HG02938 (cell line): Measurements from ENCODE around the gene SLC46A3.
"Not testable (repeated sequence)": the region's sequence is repeated elsewhere in the genome, so short reads cannot be mapped to it uniquely, and the experiment has no call there.

Source experiments
- ATAC-seq: cut with Tn5 transposase; IDR thresholded peaks from one replicate; pipeline ENCODE4 v1.9.1; 2021; ENCODE audit warnings: mild to moderate bottlenecking, moderate library complexity; ENCODE audit not compliant: unreplicated experiment

Gene SLC46A3, protein sequence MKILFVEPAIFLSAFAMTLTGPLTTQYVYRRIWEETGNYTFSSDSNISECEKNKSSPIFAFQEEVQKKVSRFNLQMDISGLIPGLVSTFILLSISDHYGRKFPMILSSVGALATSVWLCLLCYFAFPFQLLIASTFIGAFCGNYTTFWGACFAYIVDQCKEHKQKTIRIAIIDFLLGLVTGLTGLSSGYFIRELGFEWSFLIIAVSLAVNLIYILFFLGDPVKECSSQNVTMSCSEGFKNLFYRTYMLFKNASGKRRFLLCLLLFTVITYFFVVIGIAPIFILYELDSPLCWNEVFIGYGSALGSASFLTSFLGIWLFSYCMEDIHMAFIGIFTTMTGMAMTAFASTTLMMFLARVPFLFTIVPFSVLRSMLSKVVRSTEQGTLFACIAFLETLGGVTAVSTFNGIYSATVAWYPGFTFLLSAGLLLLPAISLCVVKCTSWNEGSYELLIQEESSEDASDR

GRCh38 chr13:28718543-28719226 is at the start of gene SLC46A3:
Gene SLC46A3, minus strand, starts transcription at chr13:28718970. Its CDS starts 972 bp downstream, at chr13:28717998.
- ATAC-seq, result peak; percentile 95

DNA sequence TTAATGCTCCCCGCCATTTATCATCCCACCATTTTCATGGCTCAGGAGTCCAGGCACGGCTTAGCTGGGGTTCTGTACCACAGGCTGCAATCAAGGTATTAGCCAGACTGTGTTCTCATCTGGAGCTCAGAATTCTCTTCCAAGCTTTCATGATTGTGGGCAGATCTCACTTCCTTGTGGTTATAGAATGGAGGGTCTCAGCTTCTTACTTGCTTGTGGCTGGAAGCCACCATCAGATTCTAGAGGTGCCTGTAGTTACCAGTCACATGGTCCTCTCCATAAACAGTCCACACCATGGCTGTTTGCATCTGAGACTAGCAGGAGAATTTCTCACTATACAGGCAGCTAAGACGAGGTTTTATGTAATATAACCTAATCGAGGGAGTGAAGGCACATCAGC is 45.1 kb upstream of the SLC46A3 start:
- no peak for ATAC-seq

GRCh38 chr13:28761586-28761985 is 42.8 kb upstream of the SLC46A3 start:
- no peak for ATAC-seq

GRCh38 chr13:28755546-28755870 is 36.7 kb upstream of the SLC46A3 start:
- ATAC-seq, result no peak

DNA sequence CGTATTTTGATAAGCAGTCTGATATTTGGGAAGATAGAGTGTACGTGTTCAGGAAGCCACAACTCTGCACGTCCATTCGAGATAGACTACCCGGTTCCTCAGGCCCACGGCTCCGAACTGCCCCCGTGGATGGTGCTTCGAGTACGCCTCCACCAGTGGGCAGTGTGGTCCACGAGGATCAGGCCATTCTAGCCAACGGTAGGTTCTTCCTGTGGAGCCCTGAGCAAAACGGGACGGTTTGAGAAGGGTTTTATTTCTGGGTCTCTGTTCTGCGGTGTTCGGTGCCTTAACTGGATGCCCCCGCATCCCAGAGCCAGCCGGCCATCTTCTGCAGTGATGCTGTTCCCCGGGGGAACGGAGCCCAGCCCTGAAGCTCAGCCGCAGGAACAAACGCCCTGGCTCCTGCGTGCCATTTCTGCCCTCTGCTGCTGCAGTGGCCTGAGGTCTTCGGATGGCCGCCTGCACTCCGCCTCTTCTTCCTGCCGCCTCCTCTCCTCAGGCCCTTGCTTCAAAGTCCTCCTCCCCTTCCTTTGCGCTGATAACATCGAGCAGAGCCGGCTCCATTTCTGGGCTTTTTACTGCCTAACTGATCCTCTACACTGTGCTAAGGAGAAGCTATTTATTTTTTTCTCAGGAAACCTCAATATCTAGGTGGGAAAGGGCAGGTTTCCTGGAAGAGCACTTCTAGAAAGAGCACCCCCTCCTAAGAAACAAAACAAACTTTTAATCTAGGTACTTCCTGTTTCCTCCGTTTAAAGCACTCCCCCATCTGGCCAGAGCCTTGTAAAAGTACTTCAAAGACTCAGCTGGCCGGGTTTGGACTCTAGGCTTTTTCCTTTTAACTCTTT is 36.2 kb upstream of the SLC46A3 start:
- no peak for ATAC-seq

GRCh38 chr13:28753946-28754345 is 35.2 kb upstream of the SLC46A3 start:
- ATAC-seq, result no peak

GRCh38 chr13:28753208-28753892 is 34.6 kb upstream of the SLC46A3 start:
- no peak for ATAC-seq

- ATAC-seq, result no peak
Observed at GRCh38 chr13:28751175-28751960, 32.6 kb upstream of the SLC46A3 start.

- no peak for ATAC-seq
Observed at GRCh38 chr13:28750187-28751045, 31.6 kb upstream of the SLC46A3 start.

DNA sequence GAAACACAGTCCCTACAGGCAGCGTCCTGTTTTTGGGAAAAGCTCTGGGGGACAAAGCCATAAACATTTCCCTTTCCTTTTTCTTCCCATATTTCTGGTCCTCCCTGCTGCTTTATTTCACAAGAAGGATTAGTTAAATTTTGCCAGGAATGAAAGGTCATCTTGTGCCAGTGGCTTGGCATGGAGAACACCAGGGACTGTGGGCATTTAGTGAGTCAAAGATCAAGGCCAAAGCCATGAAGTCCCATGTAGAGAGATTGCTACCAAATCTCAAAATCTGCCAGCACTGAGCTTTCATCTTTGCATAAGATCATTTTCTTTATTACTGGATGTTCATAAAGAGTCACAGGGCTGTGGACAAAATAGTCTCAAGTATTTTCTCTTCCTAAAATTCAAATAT is 29.1 kb upstream of the SLC46A3 start:
- no peak for ATAC-seq

DNA sequence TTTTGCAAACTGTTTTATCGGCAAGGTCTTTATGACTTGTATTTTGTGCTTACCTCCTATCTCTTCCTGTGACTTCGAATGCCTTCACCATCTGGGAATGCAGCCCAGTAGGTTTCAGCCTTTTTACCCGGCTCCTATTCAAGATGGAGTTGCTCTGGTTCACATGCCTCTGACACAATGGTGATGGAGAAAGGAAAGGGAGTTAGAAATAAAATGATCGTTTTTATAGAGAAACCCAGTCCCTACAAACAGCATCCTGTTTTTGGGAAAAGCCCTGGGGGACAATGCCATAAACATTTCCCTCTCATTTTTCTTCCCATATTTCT is 27.5 kb upstream of the SLC46A3 start:
- ATAC-seq, result no peak

GRCh38 chr13:28744656-28745055 is 25.9 kb upstream of the SLC46A3 start:
- ATAC-seq, result no peak

- no peak for ATAC-seq
Observed at GRCh38 chr13:28744091-28744536, 25.3 kb upstream of the SLC46A3 start.

GRCh38 chr13:28743499-28744083 is 24.8 kb upstream of the SLC46A3 start:
- no peak for ATAC-seq

- ATAC-seq, result no peak
Observed at GRCh38 chr13:28743020-28743419, 24.2 kb upstream of the SLC46A3 start.

DNA sequence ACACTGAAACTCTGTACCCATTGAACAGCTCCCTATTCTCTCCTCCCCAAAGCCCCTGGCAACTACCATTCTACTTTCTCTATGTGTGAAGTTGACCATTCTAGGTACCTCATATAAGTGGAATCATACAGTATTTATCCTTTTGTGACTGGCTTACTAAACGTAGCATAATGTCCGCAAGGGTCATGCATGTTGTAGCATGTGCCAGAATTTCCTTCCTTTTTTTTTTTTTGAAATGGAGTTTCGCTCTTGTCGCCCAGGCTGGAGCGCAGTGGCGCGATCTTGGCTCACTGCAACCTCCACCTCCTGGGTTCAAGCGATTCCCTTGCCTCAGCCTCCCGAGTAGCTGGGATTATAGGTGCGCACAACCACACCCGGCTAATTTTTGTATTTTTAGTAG is 23.7 kb upstream of the SLC46A3 start:
- not testable (repeated sequence) for ATAC-seq

GRCh38 chr13:28741084-28741491 is 22.3 kb upstream of the SLC46A3 start:
- no peak for ATAC-seq

DNA sequence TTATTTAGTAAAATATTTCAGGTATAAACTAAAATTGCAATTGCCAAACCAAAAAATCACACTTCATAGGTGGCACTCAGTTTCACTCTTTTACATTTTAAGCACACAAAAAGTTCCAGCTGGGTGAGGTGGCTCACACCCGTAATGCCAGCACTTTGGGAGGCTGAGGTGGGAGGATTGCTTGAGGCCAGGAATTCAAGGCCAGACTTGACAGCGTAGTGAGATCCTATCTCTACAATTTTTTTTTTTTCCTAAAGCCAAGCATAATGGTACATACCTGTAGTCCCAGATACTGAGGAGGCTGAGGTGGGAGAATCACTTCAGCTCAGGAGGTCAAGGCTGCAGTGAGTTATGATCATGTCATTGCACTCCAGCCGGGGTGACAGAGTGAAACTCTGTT is 20.6 kb upstream of the SLC46A3 start:
- no peak for ATAC-seq
